Loucy (cell line): ENCODE results near the gene FANCE.
A peak's percentile ranks its signal among the peaks of the same experiment; 100 is the strongest.

Experiments used
- H2AFZ ChIP-seq: fragments of 200-600 bp; sonication (generic); 2 replicates; pipeline ENCODE4 v1.6.0; 2016; ENCODE audit warnings: antibody characterized with exemption, mild to moderate bottlenecking, low read length, moderate library complexity
- H3F3A ChIP-seq: fragments of 200-600 bp; 2 replicates; pipeline ENCODE4 v1.6.0; 2016; ENCODE audit warnings: antibody characterized with exemption, low read depth, mild to moderate bottlenecking
- H3K27me3 ChIP-seq: fragments of 200-600 bp; sonication (generic); 2 replicates; pipeline ENCODE4 v1.6.1; 2014; ENCODE audit warnings: low read length, mild to moderate bottlenecking; ENCODE audit not compliant: insufficient read depth, poor library complexity, severe bottlenecking
- H3K36me3 ChIP-seq: fragments of 200-600 bp; sonication (generic); 2 replicates; pipeline ENCODE4 v1.6.1; 2016; ENCODE audit warnings: low read length; ENCODE audit not compliant: insufficient read depth
- H3K4me1 ChIP-seq: fragments of 200-600 bp; sonication (generic); 2 replicates; pipeline ENCODE4 v1.5.1; 2014; ENCODE audit warnings: low read length, mild to moderate bottlenecking; ENCODE audit not compliant: insufficient read depth, poor library complexity, severe bottlenecking
- H3K4me2 ChIP-seq: fragments of 200-600 bp; sonication (generic); 2 replicates; pipeline ENCODE4 v1.6.0; 2014; ENCODE audit warnings: antibody characterized with exemption, low read length, low read depth, mild to moderate bottlenecking; ENCODE audit not compliant: poor library complexity, severe bottlenecking
- H3K4me3 ChIP-seq: fragments of 200-600 bp; sonication (generic); 2 replicates; pipeline ENCODE4 v1.5.1; 2014; ENCODE audit warnings: low read length, mild to moderate bottlenecking, mixed read lengths; ENCODE audit not compliant: poor library complexity, severe bottlenecking
- H3K79me2 ChIP-seq: fragments of 200-600 bp; sonication (generic); 2 replicates; pipeline ENCODE4 v1.6.1; 2014; ENCODE audit warnings: low read length; ENCODE audit not compliant: insufficient read depth
- H3K9ac ChIP-seq: fragments of 200-600 bp; sonication (generic); 2 replicates; pipeline ENCODE4 v1.6.0; 2014; ENCODE audit warnings: mild to moderate bottlenecking, low read depth, low read length, moderate library complexity; ENCODE audit not compliant: poor library complexity, severe bottlenecking
- H3K9me2 ChIP-seq: fragments of 200-600 bp; sonication (generic); replicated peaks from 2 replicates; pipeline ENCODE4 v1.6.1; 2016; ENCODE audit warnings: low read depth, low read length, mixed read lengths
- H3K9me3 ChIP-seq: fragments of 200-600 bp; sonication (generic); 2 replicates; pipeline ENCODE4 v1.6.1; 2014; ENCODE audit warnings: mild to moderate bottlenecking, antibody characterized with exemption, low read length, low read depth; ENCODE audit not compliant: insufficient read depth
- H4K20me1 ChIP-seq: fragments of 200-600 bp; sonication (generic); 2 replicates; pipeline ENCODE4 v1.6.0; 2014; ENCODE audit warnings: antibody characterized with exemption, low read length, mild to moderate bottlenecking; ENCODE audit not compliant: insufficient read depth, poor library complexity, severe bottlenecking
- EZH2phosphoT487 ChIP-seq: fragments of 200-600 bp; IDR thresholded peaks from 2 replicates; pipeline ENCODE4 v1.6.1; 2018; ENCODE audit warnings: antibody characterized with exemption, mild to moderate bottlenecking, moderate library complexity, borderline replicate concordance
- TF ChIP-seq, protein P1 (sequence below): fragments of 200-600 bp; sonication (generic); conservative IDR thresholded peaks from 2 replicates; pipeline ENCODE4 v1.5.1; 2014; ENCODE audit warnings: mild to moderate bottlenecking, antibody characterized with exemption, low read length

FANCE gene

DNA sequence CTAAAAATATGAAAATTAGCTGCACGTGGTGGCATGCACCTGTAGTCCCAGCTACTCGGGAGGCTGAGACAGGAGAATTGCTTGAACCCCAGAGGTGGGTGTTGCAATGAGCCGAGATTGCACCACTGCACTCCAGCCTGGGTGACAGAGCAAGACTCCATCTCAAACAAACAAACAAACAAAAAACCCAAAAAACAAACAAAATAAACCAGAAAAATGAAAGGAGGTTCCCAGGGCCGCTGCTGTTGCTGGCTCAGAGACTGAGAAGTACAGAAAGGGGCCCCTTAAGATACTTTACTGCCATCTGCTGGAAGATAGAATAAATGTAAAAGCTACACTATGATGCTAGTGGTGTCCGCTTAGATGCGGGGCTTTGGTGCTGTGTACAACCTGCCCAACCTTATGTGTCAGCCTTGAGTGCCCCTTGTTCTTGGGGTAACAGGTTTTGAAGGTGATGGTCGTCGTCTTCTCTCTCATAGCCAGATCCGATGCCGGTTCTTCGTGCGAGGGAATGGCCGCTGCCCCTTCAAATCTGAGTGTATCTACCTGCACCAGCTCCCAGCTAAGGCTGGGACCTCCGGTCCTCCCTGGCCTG is 2.8 kb upstream of the FANCE start:
- H3K36me3 ChIP-seq: no peaks in the 10 kb centered on the region
- no peaks in the 10 kb centered on the region for H3K9me2 ChIP-seq
- H4K20me1 ChIP-seq: peaks cover 14% of the 10 kb centered on the region
- H3K27me3 ChIP-seq: no peaks in the 10 kb centered on the region
- H3K4me2 ChIP-seq: no peak overlapping the region
- TF ChIP-seq, protein P1, sequence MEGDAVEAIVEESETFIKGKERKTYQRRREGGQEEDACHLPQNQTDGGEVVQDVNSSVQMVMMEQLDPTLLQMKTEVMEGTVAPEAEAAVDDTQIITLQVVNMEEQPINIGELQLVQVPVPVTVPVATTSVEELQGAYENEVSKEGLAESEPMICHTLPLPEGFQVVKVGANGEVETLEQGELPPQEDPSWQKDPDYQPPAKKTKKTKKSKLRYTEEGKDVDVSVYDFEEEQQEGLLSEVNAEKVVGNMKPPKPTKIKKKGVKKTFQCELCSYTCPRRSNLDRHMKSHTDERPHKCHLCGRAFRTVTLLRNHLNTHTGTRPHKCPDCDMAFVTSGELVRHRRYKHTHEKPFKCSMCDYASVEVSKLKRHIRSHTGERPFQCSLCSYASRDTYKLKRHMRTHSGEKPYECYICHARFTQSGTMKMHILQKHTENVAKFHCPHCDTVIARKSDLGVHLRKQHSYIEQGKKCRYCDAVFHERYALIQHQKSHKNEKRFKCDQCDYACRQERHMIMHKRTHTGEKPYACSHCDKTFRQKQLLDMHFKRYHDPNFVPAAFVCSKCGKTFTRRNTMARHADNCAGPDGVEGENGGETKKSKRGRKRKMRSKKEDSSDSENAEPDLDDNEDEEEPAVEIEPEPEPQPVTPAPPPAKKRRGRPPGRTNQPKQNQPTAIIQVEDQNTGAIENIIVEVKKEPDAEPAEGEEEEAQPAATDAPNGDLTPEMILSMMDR: peak; percentile 71
- TF ChIP-seq EZH2phosphoT487: no peak
- H3K79me2 ChIP-seq: peaks cover 20% of the 10 kb centered on the region
- no peak overlapping the region for H2AFZ ChIP-seq
- H3K4me1 ChIP-seq: peaks cover 24% of the 10 kb centered on the region
- H3K4me3 ChIP-seq: no peak overlapping the region
- H3K9ac ChIP-seq: no peak overlapping the region
- H3F3A ChIP-seq: no peaks in the 10 kb centered on the region
- H3K9me3 ChIP-seq: no peaks in the 10 kb centered on the region

DNA sequence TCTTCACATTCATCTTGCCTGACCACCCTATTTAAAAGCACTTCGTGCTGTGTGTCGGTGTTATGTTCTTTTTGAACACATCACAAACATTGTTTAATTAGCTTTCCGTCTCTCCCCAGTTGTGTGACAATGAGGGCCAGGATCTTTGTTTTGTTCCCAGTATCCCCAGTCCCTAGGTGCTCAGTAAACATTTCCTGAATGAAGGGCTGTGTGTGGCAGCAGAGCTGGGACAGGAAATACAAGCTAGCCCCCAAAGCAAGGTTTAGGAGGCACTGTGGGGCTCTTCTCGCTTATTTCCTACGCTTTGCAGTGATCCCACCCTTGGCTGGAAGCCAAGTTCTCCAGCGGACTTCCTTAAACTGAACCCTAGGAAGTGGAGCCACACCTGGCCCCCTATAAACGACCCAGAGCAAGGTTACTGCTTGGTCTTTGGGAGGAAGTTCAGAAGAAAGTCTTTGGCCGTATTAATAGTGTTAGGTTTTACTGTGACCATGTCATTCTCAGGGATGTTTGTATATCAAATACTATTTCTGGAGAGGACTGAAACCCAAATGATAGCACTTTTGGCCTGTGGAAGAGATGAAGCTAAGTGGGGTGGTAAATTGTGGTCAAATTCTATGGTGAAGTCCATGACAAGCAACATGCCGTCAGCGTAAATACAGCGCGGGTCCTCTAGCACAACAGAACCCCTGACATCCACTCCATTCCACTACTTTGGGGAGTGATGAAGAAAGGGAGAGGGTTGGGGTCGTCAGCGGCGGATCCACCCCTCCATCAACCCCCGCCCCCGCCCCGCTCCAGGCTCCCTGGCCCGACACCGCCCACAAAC is 570 bp upstream of the FANCE start:
- H4K20me1 ChIP-seq: peaks cover 14% of the 10 kb centered on the region
- H3K9me3 ChIP-seq: no peaks in the 10 kb centered on the region
- peaks cover 27% of the 10 kb centered on the region for H3K79me2 ChIP-seq
- TF ChIP-seq, protein P1: no peak
- H3K4me2 ChIP-seq: peak overlapping the region; percentile 99
- no peaks in the 10 kb centered on the region for H3K9me2 ChIP-seq
- peak overlapping the region; percentile 3 for H3K9ac ChIP-seq
- no peaks in the 10 kb centered on the region for H3F3A ChIP-seq
- peak overlapping the region; percentile 77 for H2AFZ ChIP-seq
- no peaks in the 10 kb centered on the region for H3K27me3 ChIP-seq
- H3K36me3 ChIP-seq: no peaks in the 10 kb centered on the region
- H3K4me3 ChIP-seq: peak overlapping the region; percentile 85
- H3K4me1 ChIP-seq: peaks cover 28% of the 10 kb centered on the region

DNA sequence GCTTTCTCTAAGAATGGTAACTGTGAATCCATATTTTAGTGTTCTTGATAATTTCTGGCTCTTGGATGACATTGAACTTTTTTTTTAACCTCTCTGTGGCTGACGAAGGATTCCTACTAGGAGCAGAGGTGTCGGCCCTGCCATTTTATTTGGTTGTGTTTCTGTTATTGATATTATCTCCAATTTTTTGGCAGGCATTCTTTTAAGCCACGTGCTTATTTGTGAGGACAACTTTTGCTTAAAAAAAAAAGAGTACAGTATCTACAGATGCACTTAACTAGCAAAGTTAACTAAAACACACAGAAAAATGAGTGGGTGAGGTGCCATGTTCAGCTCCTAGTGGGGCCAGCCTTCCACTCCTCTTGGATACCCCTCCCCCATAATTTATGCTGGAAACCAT is 1.1 kb downstream of the FANCE start:
- Histone ChIP-seq H3F3A (no peaks in the 10 kb centered on the region), H3K9me2 (no peaks in the 10 kb centered on the region), H3K79me2 (peaks cover 33% of the 10 kb centered on the region), H3K9me3 (no peaks in the 10 kb centered on the region), H3K27me3 (no peaks in the 10 kb centered on the region), H4K20me1 (peaks cover 14% of the 10 kb centered on the region), H3K9ac (peak overlapping the region; percentile 80), H3K4me1 (peaks cover 28% of the 10 kb centered on the region), H3K4me2 (peak overlapping the region; percentile 99), H3K4me3 (peak overlapping the region; percentile 85), H3K36me3 (no peaks in the 10 kb centered on the region), H2AFZ (no peak overlapping the region)
- TF ChIP-seq, protein P1: no peak
- no peak for TF ChIP-seq EZH2phosphoT487
